T follicular helper cell (primary cell): Measurements from ENCODE around the gene AAMP.

Source experiments
- DNase-seq: peaks from one replicate; pipeline ENCODE4 v3.0.0-alpha.2; 2020; ENCODE audit warnings: low read depth

AAMP gene

GRCh38 chr2:218223046-218223445 lies 46.9 kb downstream of the AAMP start:
- no peak for DNase-seq

GRCh38 chr2:218221000-218221399 lies 48.9 kb downstream of the AAMP start:
- no peak for DNase-seq

- DNase-seq = no peak
Measured at GRCh38 chr2:218219934-218220333, 50.0 kb downstream of the AAMP start.

GRCh38 chr2:218218268-218219185 lies 51.4 kb downstream of the AAMP start:
- no peak for DNase-seq

- DNase-seq = peak; percentile 48
Measured at GRCh38 chr2:218217360-218218267, 52.3 kb downstream of the AAMP start.

- DNase-seq = peak; percentile 87
Measured at GRCh38 chr2:218216674-218217359, 53.1 kb downstream of the AAMP start, which contains the start of gene ARPC2. TSS of gene ARPC2 (plus strand) at chr2:218217189. CDS start at chr2:218217471, 282 bp downstream.

- no peak for DNase-seq
Measured at GRCh38 chr2:218216336-218216673, 53.6 kb downstream of the AAMP start.
